Left ventricle myocardium inferior (tissue), 1 donor: ENCODE measurements around the gene NEFH. TPM values are rescaled to one million over a fixed set of nuclear protein-coding genes. Genes with fewer than 3 reads are reported as not detected.

Experiments used
- DNase-seq: peaks from one replicate; pipeline ENCODE4 v3.0.0-alpha.2; 2020
- H3K27ac ChIP-seq: fragments of 200-600 bp; replicated peaks from 2 replicates; pipeline ENCODE4 v1.8.0; 2021
- H3K27me3 ChIP-seq: fragments of 200-600 bp; 2 replicates; pipeline ENCODE4 v1.8.0; 2021; ENCODE audit warnings: low read depth
- H3K36me3 ChIP-seq: fragments of 200-600 bp; 2 replicates; pipeline ENCODE4 v1.8.0; 2021
- H3K4me1 ChIP-seq: fragments of 200-600 bp; 2 replicates; pipeline ENCODE4 v1.8.0; 2021
- H3K4me3 ChIP-seq: fragments of 200-600 bp; 2 replicates; pipeline ENCODE4 v1.8.0; 2021; ENCODE audit warnings: mild to moderate bottlenecking, moderate library complexity
- H3K9me3 ChIP-seq: fragments of 200-600 bp; replicated peaks from 2 replicates; pipeline ENCODE4 v1.8.0; 2021
- intact Hi-C: fragments of 100-400 bp; cut with micrococcal nuclease; formaldehyde crosslinking; loops from one replicate; pipeline ENCODE4 v1.11.0; 2022
- total RNA-seq: library from RNA; stranded (reverse); fragmentation: NEBNext Ultra II Directional; extraction: Animal tissue kit (Norgen Biotek cat#: 25700); gene quantifications from one replicate; pipeline ENCODE4 v1.2.1, GENCODE V29; 2021
- TF ChIP-seq, protein P1 (sequence below): fragments of 200-600 bp; IDR thresholded peaks from 2 replicates; pipeline ENCODE4 v1.8.0; 2021; ENCODE audit warnings: antibody characterized with exemption, mild to moderate bottlenecking, borderline replicate concordance
- donor health status: DM: no; HTN: yes; CAD: no; lungs with severe emphysema.

NEFH gene
- total RNA-seq, 1 donor from 2014 or later = 0.16 TPM

DNA sequence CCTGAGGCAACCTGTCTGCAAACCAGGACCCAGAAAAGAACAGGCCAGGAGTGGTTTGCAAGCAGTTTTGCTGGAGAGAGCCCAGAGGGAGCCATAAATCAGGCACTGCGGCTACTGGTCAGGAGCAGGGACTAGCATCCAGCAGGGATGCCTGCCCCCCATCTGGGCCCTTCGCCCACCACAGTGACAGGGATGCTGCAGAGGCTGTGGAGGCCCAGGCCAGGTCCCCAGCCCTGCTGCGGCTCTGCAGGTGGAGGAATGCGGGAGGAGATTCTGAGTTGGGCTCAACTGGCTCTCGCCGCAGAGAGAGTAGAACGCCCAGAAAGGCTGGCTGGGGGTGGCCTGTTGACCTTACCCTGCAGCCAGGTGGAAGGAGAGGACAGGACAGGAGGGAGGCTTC, 16.4 kb upstream of the NEFH start:
- Histone ChIP-seq H3K36me3 (no peaks in the 10 kb centered on the region), H3K4me1 (no peaks in the 10 kb centered on the region), H3K9me3 (no peaks in the 10 kb centered on the region), H3K4me3 (no peak overlapping the region), H3K27ac (no peak overlapping the region), H3K27me3 (peaks cover 29% of the 10 kb centered on the region)
- no peak for DNase-seq
- intact Hi-C loops = no loop called here
- TF ChIP-seq, protein P1, sequence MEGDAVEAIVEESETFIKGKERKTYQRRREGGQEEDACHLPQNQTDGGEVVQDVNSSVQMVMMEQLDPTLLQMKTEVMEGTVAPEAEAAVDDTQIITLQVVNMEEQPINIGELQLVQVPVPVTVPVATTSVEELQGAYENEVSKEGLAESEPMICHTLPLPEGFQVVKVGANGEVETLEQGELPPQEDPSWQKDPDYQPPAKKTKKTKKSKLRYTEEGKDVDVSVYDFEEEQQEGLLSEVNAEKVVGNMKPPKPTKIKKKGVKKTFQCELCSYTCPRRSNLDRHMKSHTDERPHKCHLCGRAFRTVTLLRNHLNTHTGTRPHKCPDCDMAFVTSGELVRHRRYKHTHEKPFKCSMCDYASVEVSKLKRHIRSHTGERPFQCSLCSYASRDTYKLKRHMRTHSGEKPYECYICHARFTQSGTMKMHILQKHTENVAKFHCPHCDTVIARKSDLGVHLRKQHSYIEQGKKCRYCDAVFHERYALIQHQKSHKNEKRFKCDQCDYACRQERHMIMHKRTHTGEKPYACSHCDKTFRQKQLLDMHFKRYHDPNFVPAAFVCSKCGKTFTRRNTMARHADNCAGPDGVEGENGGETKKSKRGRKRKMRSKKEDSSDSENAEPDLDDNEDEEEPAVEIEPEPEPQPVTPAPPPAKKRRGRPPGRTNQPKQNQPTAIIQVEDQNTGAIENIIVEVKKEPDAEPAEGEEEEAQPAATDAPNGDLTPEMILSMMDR = no peak

DNA sequence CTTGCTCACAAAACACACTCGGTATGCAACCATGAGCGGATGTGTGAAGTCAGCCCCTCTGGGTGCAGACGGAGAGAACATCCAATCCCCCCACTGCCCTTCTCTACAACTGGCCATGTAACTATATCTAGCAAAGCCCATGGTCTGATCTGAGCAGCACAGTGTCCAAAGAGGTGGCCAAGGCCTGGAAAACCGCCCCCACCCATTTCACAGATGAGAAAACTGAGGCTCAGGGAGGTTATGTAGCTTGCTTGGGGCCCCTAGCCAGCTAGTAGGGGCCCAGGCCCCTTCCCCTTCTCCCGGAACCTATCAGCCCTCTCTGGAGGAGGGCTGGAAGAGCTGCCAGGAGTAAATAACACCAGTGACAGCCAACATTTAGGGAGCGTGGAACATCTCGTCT, 15.4 kb upstream of the NEFH start:
- intact Hi-C loops = no loop called here
- H3K4me1 ChIP-seq = no peaks in the 10 kb centered on the region
- H3K4me3 ChIP-seq = no peak overlapping the region
- TF ChIP-seq, protein P1 = no peak
- DNase-seq = no peak
- peaks cover 39% of the 10 kb centered on the region for H3K27me3 ChIP-seq
- no peak overlapping the region for H3K27ac ChIP-seq
- no peaks in the 10 kb centered on the region for H3K36me3 ChIP-seq
- H3K9me3 ChIP-seq = no peaks in the 10 kb centered on the region

DNA sequence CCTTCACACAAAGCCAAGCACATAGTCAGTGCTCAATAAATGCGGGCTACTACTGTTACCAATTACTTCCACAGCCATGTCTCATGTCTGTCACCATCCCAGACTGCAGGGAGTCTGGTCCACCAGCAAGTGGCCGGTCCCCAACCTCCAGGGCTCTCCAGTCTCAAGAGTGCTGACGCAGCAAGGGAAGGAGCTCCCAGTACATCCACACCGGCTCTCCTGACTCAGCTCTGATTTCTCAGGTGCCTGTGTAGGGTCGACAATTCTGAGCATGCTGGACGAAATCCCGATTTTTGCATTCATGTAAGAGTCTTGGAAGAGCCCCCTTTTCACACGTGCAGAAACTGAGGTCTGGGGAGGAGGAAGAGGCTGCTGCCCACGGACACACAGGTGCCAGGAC, 10.3 kb upstream of the NEFH start:
- no peak for DNase-seq
- no peak overlapping the region for H3K4me3 ChIP-seq
- no peaks in the 10 kb centered on the region for H3K9me3 ChIP-seq
- H3K27me3 ChIP-seq = peaks cover 88% of the 10 kb centered on the region
- intact Hi-C loops = no loop called here
- TF ChIP-seq, protein P1 = no peak
- H3K27ac ChIP-seq = no peak overlapping the region
- no peaks in the 10 kb centered on the region for H3K36me3 ChIP-seq
- H3K4me1 ChIP-seq = peaks cover 8% of the 10 kb centered on the region

DNA sequence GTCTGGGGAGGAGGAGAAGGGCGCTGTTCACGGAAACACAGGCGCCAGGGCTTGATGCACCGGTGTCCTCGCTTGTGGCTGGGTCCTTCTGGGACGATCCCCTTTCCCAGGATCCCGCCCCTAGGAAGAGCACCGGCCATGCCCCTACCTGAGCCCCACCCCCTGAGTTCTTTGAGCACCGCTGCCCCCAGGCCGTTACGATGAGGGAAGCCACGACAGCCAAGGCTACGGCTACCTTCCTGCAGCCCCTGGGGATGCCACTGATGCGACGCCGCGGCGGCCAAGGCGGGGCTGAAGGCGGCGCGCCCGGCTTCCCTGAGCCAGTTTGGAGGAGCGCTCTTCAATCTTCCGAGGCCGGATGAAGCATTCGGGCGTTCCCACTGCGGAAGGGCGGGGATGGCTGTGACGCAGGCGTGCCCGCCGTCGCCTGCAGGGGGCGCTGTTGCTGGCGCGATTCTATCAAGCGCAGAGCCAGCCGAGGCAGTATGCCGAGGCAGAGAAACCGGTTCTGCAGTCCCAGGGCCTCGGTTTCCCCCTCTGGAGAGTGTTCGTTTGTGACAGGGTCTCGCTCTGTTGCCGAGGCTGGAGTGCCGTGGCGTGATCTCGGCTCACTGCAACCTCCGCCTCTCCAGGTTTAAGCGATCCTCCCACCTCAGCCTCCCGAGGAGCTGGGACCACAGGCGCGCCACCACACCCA, 9.7 kb upstream of the NEFH start:
- TF ChIP-seq, protein P1 = peak; percentile 75
- peak; percentile 33 for DNase-seq
- Histone ChIP-seq H3K4me3 (peak overlapping the region; percentile 52), H3K36me3 (no peaks in the 10 kb centered on the region), H3K4me1 (peaks cover 8% of the 10 kb centered on the region), H3K27ac (no peak overlapping the region), H3K9me3 (no peaks in the 10 kb centered on the region), H3K27me3 (peaks cover 93% of the 10 kb centered on the region)
- intact Hi-C loops = no loop called here

DNA sequence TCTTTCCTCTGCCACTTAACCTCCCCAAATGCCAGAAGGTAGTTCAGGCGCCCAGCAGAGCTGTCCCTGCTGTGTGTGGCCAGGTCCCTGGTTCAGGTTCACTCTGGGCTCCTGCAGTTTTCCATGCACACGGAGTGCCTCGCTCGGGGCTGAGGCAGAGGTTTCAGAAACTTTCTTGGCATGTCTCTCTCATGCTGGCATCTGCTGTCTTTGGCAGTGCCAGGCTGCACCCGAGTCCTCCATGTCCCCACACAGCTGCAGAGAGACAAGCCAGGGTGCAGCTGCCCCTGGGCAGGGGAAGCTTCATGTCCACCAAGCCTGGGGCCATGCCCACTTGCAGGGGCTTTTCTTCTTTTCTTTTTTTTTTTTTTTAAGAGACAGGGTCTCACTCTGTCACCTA, 7.0 kb upstream of the NEFH start:
- no peak for DNase-seq
- Histone ChIP-seq H3K4me3 (no peak overlapping the region), H3K9me3 (no peaks in the 10 kb centered on the region), H3K27me3 (peaks cover 100% of the 10 kb centered on the region), H3K27ac (no peak overlapping the region), H3K36me3 (no peaks in the 10 kb centered on the region), H3K4me1 (peaks cover 8% of the 10 kb centered on the region)
- intact Hi-C loops = no loop called here
- TF ChIP-seq, protein P1 = no peak
